Activated T-cell treated with anti-CD3 and anti-CD28 coated beads, Interleukin-2, amount 50 U/mL, for 1 hour (primary cell): ENCODE data around the gene ATG9A.
A peak's percentile ranks its signal among the peaks of the same experiment; 100 is the strongest.

Source experiments
- DNase-seq: peaks from one replicate; pipeline ENCODE4 v3.0.0-alpha.2; 2020

The ATG9A gene

DNA sequence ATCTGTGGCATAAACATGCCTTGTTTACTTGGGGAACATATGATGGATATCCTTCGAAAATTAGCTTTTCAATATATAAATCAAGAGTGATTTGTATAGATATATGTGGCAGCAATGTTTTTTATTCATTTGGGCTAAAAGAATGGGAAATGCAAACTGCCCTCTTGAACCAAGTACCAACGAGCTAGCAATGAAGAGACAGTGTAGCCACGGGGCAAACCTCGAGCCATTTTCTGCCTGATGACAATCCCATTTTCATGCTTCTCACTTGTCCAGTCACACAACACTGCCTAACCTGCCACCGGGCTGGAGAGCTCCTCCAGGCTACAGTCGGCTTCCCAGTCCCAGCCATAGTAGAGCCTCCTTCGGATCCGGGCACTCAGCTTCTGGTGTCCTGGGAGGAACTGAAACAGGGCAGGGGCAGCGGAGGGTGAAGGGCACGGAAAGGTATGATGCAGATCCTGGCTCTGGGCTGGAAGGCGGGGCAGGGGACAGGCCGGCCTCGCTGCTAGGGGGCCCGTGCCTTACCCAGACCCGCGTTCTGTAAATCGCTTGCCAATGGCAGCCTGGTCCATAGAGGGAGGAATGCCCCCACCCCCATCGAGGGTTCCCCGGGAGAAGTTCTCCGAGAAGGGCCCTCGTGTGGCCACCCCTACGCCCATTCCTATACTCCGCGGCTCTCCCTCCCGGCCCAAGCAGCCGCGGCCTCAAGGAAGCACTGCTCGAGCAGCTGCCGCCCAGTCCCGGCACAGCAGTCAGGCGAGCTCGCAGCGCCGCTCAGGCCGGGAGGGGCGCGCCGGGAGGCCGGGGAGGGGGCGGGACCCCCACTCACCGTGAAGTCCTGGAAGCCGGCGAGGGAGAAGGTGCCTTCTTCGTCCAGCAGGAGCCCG lies 53.3 kb downstream of the ATG9A start:
- no peak for DNase-seq

DNA sequence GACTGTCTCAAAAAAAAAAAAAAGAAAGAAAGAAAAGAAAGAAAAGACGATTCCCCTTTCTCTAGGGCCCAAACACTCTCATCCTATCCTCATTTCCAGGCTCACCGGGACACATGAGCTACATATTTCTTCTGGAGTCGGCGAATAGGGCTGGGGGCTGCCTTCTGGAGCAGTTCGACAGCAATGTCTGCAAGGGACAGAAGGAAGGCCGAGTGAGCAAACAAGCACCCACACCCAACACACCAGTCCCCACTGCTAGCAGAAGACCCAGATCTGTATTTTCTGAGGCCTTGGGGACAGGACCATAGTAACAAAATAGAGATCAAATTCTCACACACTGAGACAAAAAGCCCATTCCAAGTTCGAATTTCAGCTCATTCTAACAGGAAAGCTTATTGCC lies 54.0 kb downstream of the ATG9A start:
- DNase-seq, result no peak

DNA sequence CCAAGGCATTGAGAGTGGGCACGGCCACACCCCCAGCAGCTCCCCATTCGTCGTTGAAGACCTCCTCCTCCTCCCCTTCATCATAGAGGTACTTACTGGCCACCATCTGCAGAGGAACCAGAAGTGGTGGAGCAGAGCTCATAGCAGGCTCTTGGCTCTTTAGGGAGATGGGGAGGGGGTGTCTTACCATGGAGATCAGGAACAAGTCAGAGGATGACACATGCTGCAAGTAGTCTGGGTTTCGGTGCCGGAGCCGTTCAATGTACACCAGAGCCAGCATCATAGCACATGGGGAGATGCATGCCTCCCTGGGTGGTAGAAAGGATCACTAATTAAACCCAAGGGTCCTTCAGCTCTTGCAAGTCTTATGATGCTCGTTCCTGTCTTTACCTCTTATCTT lies 54.6 kb downstream of the ATG9A start:
- no peak for DNase-seq

DNA sequence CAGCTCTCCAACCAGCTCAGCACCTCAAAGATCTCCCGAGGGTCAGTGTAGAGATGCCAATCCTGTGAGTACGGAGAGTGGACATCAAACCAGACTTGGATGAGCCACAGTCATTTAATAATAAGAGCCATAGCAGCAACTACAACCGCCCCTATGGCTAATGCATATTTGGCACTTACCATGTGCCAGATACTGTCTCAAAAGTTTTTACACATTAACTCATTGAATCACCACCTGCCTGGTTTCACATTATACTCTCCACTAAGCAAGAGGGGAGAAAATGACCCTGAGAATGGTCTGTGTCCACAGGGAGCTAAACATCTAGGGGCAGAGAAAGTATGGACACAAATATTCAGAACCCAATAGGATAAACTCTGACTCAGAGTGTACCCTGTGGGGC lies 55.3 kb downstream of the ATG9A start:
- DNase-seq, result no peak

DNA sequence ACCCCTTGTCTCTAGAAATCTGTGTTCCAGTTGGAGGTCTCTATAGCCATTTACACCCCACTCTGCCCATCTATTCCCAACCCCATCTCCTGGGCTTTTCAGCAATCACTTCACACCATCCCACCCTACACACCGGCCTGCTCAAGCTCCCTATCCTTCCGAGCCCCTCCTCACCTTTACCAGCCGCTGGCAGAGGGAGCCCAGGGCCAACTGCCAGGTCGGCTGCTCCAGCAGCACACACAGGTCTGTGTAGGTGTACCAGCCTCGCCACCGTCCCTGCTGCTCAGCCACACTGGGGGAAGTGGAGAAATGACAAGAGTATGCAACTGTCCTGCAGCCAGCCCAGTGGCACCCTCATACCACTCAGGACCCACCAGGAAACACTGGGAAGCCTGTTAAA lies 56.3 kb downstream of the ATG9A start:
- DNase-seq, result no peak

DNA sequence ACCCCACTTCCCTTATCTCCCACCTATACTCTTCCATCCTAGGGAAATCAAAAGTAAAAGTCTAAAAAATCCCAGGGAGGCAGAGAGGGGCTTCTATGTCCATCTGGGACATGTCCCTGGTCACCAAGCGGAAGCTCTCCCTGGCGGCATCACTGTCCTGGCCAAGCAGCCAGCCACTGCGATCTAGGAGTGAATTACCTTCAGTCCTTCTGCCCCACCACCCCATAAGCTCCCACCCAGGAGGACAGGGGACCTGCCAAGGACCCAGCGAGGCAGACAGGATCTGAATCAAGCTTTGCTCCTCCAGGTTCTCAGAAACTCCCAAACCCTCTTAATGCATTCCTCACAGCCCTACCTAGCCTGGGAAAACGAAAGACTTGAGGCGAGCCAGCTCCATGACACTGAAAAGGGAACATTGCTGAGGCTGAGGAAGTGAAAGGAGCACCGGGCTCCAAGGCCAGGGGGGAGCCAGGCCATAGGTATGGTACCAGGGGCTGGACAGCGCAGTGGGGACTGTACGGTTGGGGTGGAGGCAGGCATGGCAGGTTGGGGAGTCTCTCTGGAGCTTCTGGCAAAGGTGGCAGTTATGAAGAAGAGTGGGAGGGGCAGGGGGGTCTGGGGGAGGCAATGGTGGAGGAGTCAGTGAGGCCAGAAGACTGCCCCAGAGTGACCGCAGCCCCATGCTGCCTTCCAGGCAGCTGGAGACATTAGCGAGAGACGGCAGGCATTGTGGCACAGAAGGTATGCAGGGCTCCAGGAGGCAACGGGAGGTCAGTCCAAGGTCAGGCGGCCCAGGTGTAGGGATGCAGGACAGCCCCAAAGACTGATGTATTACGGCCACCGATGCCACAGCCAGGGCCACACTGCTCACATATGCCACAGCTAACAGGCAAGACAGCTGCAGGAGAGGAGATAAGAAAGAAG lies 56.9 kb downstream of the ATG9A start:
- no peak for DNase-seq

DNA sequence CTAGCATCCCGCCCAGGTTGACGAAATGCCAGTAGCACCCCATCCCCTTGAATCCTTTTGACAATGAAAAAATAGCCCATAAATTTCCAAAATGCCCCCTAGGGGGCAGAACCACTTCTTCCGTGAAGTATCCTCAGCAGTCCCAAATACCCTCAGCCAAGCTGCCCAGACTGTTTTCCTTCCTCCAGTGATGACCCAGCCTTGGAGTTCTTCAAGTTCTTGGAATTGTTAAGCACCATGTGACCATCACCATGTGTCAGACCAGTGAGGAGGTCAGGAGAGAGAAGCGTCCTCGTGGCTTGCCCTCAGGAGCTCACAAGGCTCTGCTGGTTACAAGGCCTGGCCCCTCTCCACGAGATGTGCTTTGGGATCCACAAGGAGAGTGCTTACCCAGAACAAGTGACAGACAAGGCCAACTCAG lies 58.2 kb downstream of the ATG9A start:
- peak; percentile 37 for DNase-seq

DNA sequence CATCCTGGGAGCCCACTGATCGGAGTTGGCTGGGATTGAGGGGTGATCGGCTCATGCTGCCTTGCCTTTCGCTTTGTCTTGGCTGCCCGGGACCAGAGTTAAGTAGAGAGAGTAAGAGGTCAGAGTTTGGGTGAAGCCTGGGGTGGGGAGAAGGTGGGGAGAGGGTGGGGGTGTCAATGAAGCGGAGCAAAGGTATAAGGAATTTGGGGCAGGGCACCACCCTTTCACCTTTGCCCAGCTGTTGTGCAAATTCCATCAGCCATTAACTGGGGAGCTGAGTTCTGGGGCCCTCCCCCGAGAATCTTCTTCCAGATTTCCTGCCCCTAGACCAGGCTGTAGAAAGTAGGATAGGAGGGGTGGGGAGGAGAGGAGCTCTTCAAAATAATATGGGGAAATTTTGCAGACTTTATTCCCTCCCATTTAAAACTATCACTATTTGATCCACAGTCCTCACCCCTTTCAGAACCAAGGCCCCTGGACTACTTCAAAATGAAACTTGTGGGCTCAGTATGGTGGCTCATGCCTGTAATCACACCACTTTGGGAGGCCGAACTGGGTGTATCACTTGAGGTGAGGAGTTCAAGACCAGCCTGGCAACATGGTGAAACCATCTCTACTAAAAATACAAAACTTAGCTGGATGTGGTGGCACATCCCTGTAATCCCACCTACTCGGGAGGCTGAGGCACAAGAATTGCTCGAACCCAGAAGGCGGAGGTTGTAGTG lies 59.3 kb downstream of the ATG9A start, which contains the start of gene SLC23A3:
SLC23A3 (minus strand) TSS at position 100 of the 725 bp plus-strand sequence; CDS start at position 55, 45 bp downstream.
- DNase-seq, result no peak
